Measurements from ENCODE around the gene UBAP1L. TPM values are rescaled to one million over a fixed set of nuclear protein-coding genes. Genes with fewer than 3 reads are reported as not detected.

UBAP1L gene
- total RNA-seq, 1 experiment from 2014 or later, result 1.7 TPM

DNA sequence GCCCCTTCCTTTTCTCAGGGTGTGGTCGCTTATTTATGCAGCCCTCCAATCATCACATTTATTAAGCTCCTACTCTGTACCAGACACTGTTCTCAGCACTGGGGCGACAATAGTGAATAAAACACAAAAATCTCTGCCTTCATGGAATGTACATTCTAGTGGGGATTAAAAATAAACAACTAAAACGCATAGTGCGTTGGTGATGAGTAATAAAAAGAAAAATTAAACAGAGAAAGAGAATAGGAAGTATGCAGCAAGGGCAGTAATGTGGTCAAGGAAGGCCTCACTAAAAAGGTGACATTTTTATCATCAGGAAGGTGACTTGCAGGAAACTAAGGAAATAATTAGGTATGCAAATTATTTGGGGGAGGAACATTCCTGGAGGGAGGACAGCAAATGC is 64.7 kb downstream of the UBAP1L start:
- ChIA-PET POLR2A (interaction anchor here (0.6 kb wide), 2 partner anchors 135 to 313 kb away, joined by 4 to 5 read pairs; partner anchors contain the start of gene CLPX), CTCF (interaction anchor here (0.7 kb wide), 2 partner anchors 9 to 32 kb away, joined by 4 to 5 read pairs; no protein-coding TSS in a partner anchor)
- in situ Hi-C loops (cut with HindIII; ENCODE audit: low pct_unique_long_range_greater_than_20kb, low sequenced_read_pairs) (no loop called here), intact Hi-C loops (cut with micrococcal nuclease; ENCODE audit: unreplicated experiment) (no loop called here)
- DNase-seq (ENCODE audit: low read depth, low spot score), result no peak
- ATAC-seq, result no peak
- Histone ChIP-seq H3K4me1 (ENCODE audit: control insufficient read depth, insufficient read depth, low read length) (peaks cover 7% of the 10 kb centered on the region), H3K27ac (ENCODE audit: low read length) (no peak overlapping the region), H3K9me3 (ENCODE audit: control insufficient read depth, insufficient read depth, low read depth, low read length) (no peaks in the 10 kb centered on the region), H3K4me3 (ENCODE audit: low read depth in 2 of 2, low read length in 2 of 2) (no peak overlapping the region), H3K36me3 (ENCODE audit: control insufficient read depth, insufficient read depth, low read length) (no peaks in the 10 kb centered on the region), H3K27me3 (ENCODE audit: control insufficient read depth, insufficient read depth, low read length) (no peaks in the 10 kb centered on the region)
- no TSS peak for BruUV-seq (replicated peaks)
- TF ChIP-seq, protein P1, sequence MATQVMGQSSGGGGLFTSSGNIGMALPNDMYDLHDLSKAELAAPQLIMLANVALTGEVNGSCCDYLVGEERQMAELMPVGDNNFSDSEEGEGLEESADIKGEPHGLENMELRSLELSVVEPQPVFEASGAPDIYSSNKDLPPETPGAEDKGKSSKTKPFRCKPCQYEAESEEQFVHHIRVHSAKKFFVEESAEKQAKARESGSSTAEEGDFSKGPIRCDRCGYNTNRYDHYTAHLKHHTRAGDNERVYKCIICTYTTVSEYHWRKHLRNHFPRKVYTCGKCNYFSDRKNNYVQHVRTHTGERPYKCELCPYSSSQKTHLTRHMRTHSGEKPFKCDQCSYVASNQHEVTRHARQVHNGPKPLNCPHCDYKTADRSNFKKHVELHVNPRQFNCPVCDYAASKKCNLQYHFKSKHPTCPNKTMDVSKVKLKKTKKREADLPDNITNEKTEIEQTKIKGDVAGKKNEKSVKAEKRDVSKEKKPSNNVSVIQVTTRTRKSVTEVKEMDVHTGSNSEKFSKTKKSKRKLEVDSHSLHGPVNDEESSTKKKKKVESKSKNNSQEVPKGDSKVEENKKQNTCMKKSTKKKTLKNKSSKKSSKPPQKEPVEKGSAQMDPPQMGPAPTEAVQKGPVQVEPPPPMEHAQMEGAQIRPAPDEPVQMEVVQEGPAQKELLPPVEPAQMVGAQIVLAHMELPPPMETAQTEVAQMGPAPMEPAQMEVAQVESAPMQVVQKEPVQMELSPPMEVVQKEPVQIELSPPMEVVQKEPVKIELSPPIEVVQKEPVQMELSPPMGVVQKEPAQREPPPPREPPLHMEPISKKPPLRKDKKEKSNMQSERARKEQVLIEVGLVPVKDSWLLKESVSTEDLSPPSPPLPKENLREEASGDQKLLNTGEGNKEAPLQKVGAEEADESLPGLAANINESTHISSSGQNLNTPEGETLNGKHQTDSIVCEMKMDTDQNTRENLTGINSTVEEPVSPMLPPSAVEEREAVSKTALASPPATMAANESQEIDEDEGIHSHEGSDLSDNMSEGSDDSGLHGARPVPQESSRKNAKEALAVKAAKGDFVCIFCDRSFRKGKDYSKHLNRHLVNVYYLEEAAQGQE (IDR thresholded peaks at IDR 0.05; ENCODE audit: insufficient read depth in 1 of 2, low read depth in 2 of 2, low read length in 1 of 2), result no peak
- TF ChIP-seq SIN3A (IDR thresholded peaks at IDR 0.05; ENCODE audit: borderline replicate concordance, insufficient read depth, low read depth, low read length) (no peak), TCF7L2 (IDR thresholded peaks at IDR 0.05; ENCODE audit: low read depth, low read length) (no peak), POLR2AphosphoS5 (IDR thresholded peaks at IDR 0.05; ENCODE audit: low read depth, low read length) (no peak)
- TF ChIP-seq, protein P2, sequence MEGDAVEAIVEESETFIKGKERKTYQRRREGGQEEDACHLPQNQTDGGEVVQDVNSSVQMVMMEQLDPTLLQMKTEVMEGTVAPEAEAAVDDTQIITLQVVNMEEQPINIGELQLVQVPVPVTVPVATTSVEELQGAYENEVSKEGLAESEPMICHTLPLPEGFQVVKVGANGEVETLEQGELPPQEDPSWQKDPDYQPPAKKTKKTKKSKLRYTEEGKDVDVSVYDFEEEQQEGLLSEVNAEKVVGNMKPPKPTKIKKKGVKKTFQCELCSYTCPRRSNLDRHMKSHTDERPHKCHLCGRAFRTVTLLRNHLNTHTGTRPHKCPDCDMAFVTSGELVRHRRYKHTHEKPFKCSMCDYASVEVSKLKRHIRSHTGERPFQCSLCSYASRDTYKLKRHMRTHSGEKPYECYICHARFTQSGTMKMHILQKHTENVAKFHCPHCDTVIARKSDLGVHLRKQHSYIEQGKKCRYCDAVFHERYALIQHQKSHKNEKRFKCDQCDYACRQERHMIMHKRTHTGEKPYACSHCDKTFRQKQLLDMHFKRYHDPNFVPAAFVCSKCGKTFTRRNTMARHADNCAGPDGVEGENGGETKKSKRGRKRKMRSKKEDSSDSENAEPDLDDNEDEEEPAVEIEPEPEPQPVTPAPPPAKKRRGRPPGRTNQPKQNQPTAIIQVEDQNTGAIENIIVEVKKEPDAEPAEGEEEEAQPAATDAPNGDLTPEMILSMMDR (IDR thresholded peaks at IDR 0.05), result no peak

DNA sequence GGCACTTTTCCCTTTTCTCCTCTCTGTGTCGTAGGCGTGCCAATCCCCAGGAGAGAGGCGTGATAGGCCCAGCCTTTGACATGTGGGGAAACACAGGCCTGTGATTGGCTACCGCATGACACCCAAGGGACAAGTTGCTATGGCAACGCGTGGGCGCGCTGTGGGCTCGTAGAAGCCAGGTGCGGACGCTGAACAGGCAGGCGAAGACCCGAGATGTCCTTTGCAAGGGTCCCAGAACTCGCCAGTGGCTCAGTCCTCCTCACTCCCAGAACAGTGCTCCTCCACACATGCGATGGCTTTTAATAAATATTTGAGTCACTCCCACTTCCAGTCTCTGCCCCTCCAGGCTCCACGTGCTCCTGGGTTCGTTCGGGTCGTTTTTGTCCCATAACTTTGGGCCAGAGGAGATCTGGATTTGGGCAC is 65.6 kb downstream of the UBAP1L start:
- DNase-seq (ENCODE audit: low read depth, low spot score), result peak; percentile 65
- Histone ChIP-seq H3K4me3 (ENCODE audit: low read depth in 2 of 2, low read length in 2 of 2) (peak overlapping the region; percentile 51 to 66), H3K27me3 (ENCODE audit: control insufficient read depth, insufficient read depth, low read length) (no peaks in the 10 kb centered on the region), H3K4me1 (ENCODE audit: control insufficient read depth, insufficient read depth, low read length) (peaks cover 7% of the 10 kb centered on the region), H3K9me3 (ENCODE audit: control insufficient read depth, insufficient read depth, low read depth, low read length) (no peaks in the 10 kb centered on the region), H3K36me3 (ENCODE audit: control insufficient read depth, insufficient read depth, low read length) (no peaks in the 10 kb centered on the region), H3K27ac (ENCODE audit: low read length) (no peak overlapping the region)
- peak; percentile 85 for TF ChIP-seq SIN3A (IDR thresholded peaks at IDR 0.05; ENCODE audit: borderline replicate concordance, insufficient read depth, low read depth, low read length)
- TF ChIP-seq, protein P2 (IDR thresholded peaks at IDR 0.05), result no peak
- TF ChIP-seq POLR2AphosphoS5 (IDR thresholded peaks at IDR 0.05; ENCODE audit: low read depth, low read length), result no peak
- TF ChIP-seq, protein P1 (IDR thresholded peaks at IDR 0.05; ENCODE audit: insufficient read depth in 1 of 2, low read depth in 2 of 2, low read length in 1 of 2), result no peak
- POLR2A ChIA-PET, result interaction anchor here (0.9 kb wide), 1 partner anchor 255 kb away, joined by 14 read pairs; the partner anchor contains the start of gene RNU5B-1
- in situ Hi-C loops (cut with HindIII; ENCODE audit: low pct_unique_long_range_greater_than_20kb, low sequenced_read_pairs), result no loop called here
- peak; percentile 98 for ATAC-seq
- no TSS peak for BruUV-seq (replicated peaks)
- CTCF ChIA-PET, result interaction anchor here (0.6 kb wide), 1 partner anchor 215 kb away, joined by 3 read pairs; no protein-coding TSS in a partner anchor
- intact Hi-C loops (cut with micrococcal nuclease; ENCODE audit: unreplicated experiment), result no loop called here

All from Panc1 (cell line).